GM18508 (cell line): ENCODE results near the gene IL17B.

ENCODE experiments used
- ATAC-seq: cut with Tn5 transposase; IDR thresholded peaks from one replicate; pipeline ENCODE4 v1.9.1; 2021; ENCODE audit warnings: moderate number of reproducible peaks; ENCODE audit not compliant: insufficient read depth, unreplicated experiment

Gene IL17B

DNA sequence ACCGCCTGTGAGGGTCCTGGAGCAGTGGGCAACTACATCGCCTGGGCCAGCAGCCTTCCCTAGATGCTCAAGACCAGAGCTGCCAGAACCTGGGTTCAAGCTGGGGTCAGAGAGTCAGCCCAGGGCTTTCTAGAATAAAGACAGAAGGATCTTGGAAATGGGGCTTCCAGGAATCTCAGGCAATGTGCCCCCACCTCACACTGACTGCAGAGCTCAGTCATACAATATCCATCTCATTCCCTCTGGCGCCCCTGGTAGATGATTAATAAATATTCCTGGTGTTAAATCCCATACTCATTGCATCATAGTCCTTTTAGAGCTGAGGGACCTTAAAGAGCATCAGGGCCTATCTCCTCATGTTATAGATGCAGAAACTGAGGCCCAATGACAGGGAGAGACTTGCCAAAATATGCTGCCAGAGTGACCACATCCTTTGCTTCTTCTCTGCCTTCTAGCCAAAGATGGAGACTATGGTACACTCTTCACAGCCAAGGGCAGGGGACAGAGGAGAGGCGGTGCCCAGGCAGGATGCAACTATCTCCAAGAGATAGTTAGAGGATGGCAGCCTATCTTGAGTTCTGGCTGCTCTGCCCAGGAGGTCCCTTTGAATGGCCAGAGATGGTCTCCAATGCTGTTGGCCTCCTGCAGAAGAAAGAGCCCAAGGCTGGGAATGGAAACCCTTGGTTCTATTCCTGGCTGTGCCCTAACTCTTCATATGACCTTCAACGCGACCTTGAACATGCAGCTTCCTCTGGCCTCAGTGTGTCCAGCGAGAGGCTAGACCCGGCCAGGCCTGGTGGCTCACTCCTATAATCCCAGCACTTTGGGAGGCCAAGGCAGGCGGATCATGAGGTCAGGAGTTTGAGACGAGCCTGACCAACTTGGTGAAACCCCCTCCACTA lies 36.2 kb upstream of the IL17B start:
- no peak for ATAC-seq

DNA sequence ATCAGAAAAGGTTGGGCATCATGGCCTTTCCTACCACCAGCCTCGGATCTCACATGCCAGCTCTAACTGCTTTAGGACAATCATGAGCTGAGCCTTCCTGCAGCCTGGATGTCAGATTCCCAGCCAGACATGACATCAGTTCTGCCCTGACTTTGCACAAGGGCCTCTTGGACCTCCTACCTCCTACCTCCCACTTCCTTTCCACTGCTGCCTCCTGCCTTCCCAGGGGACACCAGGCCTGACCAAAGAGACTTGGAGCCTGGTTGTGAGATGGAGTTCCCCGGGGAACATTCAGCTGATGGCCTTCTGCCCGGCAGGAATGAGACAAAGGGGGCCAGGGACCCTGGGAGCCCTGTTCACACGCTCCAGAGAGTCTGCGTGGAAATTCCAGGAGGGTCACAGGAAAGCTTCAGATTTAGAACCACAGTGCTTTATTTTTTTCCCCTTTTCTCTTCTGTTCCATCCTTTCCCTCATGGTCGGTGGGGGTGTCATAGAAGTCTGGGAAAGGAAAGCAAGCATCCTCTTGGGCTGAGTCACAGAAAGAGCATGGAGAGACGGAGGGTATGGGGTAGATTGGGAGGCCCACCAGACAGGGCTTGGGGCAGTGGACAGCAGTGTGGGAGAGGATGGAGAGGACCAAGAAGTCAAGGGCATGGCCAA lies 35.4 kb upstream of the IL17B start:
- ATAC-seq, result no peak

DNA sequence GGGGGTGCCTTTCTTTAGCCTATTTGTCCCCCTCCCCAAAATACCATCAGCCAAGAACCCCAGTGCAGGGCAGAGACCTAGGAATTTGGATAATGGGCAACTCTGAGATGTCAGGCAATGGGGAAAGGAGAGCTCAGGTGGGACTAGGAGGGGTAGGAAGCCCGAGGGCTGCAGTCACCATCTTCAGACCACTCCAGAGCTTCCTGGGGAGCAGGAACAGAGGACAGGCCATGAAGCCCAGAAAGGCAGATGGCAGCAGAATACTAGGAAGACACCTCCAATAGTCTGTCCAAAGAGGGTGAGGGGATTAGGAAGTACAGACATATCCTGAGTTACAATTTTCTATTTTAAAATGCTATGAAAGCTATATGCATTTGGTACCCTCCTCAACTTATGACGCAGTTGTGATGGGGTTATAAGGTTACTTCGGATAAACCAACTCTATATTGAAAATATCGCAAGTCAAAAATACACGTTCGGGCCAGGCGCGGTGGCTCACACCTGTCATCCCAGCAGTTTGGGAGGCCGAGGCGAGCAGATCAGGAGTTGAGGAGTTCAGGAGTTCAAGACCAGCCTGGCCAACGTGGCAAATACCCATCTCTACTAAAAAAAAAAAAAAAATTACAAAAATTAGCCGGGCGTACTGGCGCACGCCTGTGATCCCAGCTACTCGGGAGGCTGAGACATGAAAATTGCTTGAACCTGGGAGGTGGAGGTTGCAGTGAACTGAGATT lies 34.6 kb upstream of the IL17B start:
- ATAC-seq, result no peak

DNA sequence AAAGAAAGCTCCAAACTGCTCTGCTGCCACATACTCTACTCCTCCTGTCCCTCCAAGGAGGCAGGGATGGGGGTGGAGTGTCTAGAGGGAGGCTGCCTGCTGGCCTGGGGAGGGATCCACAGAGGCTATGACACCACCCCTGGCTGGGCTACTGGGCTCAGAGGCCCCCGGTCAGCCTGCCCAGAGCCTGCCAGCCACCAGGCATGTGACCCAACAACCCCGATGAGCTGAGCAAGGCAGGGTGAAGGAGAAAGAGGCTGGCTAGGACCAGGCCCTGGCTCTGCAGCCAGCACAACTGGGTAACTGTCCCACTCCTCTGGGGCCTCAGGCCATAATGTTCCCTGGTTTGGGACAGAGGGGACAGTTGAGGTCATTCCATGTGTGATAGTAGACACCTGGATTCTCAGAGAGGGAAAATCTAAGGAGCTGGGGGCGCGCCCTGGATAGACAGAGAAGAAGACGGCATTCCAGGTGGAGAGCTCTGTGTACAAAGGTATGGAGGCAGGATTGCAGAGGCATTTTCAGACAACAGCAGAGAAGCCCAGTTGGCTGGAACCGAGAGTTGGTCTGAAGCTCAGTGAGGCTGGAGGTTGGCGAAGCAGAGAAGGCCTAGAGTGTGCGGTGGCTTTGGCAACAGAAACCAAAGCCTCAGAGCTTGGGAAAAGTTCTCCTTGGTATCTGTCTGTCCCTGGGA lies 33.8 kb upstream of the IL17B start:
- no peak for ATAC-seq

DNA sequence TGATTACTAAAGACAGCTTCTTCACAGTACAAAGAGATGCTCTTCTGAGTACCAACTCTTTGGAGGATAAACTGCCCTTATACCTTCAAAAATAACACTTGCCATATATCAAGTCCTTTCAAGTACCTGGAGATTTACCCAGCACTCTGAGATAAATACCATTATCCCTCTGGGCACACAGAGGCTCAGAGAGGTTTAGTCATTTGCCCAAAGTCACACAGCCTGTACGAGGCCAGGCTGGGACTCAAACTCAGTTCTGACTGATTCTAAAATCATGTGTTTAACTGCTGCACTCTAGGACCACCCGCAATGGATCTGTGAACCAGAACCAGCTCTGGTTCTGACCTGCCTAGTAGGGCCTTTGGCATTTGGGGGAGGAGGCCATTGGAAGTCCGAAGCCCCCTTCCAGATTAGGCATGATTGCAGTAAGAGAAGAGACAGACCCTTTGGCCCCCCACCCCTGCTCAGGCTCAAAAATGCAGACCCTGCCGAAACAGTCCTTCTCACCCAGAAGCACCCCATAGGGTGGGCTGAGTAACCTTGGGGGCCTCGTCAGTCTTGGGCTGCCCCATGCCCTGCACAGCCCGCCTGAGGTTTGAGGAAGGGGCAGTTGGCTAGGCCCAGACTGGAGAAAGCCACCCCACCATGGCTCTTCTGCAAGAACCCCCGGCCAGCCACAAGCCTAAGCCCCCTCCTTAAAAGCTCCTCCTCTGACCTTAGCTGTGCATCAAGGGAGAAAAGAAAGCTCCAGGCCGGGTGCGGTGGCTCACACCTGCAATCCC lies 32.8 kb upstream of the IL17B start:
- ATAC-seq, result no peak

- no peak for ATAC-seq
Measured at GRCh38 chr5:149410721-149411432, 31.8 kb upstream of the IL17B start.

- ATAC-seq, result no peak
Measured at GRCh38 chr5:149410071-149410470, 31.0 kb upstream of the IL17B start.

DNA sequence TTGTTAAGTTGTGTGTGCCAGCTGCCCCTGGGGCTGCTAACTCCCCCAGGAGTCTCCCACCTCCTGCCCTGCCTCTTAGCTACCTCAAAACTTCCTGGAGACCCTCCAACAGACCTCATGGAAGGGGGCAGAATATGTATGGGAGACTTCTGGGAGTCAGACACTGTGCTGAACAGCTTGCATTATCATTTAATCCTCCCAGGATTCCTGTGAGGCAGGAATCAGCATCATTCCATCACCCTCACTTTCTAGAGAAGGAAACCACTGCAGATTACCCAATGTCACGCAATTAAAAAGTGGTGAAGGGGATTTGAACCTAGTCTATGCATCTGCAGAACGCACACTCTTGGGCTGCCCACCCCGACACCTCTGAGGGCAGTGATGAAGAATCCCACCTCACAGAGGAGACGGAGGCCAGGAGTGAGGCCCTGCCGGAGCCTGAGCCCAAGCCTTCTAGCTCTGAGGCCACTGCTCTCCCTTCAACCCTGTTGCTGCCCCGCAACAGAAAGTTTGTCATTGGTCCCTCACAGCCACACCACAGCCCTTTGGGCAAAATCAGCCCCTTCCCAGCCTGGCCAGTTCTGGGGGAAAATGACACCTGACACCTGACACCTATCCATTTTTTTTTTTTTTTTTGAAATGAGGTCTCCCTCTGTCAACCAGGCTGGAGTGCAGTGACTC lies 30.3 kb upstream of the IL17B start:
- ATAC-seq, result no peak

DNA sequence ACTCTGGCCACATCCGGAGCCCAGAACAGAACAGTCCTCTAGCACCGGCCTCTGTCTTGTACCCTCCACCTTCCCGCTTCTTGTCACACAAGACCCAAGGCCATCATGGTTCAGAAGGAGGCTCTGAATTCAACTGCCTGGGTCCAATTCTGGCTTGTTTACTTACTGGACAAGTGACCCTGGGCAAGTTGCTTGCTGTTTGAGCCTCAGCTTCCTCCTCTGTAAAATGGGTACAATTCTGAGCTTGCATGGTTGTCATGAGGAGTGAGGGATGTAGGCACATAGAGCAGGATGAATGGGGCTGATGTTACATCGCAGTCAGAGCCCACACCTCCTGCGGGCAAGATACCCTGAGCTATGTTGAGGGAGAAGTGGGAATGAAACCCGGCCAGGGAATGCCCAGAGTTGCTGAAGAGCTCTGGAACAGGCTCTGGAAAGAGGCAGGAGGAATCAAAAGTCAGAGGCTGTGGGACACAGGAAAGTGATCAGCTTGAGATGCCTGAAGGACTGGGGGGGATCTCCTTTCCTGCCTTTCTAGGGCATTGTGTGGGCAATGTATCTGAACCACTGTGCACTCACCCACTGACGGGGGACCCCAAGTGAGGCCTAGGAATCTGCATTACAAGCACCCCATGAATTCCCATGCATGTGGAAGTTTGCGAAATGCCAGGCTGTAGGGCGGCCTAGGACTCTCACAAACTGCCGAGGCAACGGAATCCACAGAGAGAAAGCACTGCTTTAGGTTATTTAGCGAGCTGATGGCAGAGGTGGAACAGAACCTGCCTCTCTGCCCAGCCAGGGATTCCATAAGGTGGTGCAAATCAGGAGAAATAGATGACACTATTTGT lies 29.4 kb upstream of the IL17B start:
- no peak for ATAC-seq

- no peak for ATAC-seq
Measured at GRCh38 chr5:149407323-149408251, 28.5 kb upstream of the IL17B start.

GRCh38 chr5:149406979-149407306 lies 27.9 kb upstream of the IL17B start:
- ATAC-seq, result no peak

DNA sequence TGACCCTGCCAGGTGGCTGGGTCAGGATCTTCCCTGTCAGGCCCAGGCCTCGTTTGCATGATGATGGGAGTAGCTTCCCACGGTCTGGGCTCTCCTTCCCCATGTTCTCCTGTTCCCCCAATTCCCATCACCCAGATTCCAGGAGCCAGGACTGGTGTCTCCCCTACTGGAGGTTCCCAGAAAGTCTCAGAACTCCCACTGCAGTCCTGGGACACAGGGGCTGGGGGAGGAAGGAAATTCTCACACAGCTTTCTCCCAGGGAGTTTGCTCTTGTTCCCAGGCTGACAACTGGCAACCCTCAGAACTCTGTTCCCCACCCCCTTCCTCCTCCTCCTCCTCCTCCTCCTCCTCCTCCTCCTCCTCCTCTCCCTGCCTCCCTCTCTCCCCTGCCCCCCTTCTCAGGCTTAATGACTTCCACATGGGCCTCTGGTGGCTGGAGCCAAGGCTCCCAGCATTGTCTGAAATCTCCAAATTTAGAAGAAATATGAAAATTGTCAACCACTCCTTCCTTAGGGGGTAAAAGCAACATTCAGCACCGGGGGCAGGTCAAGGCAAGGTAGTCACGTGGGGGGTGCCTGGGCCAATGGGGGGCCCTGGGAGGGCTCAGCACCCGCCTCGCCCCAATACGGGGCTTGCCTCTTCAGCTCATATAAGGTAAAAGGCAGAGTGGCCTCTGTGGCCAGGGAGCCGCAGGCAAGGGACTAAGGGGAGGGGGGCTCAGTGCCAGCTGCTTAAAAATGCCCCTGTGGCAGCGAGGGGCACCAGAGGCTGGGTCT lies 27.3 kb upstream of the IL17B start:
- no peak for ATAC-seq

- ATAC-seq, result no peak
Measured at GRCh38 chr5:149405550-149406202, 26.6 kb upstream of the IL17B start.

- ATAC-seq, result no peak
Measured at GRCh38 chr5:149404746-149405549, 25.9 kb upstream of the IL17B start.
